HepG2 (cell line): ENCODE measurements around the gene ALG3. TPM values are rescaled to one million over a fixed set of nuclear protein-coding genes. Genes with fewer than 3 reads are reported as not detected.

Experiments used
- CERS6 ChIP-seq: sonication (generic); formaldehyde crosslinking; IDR thresholded peaks from 2 replicates; pipeline ENCODE4 v1.5.0; 2020; ENCODE audit warnings: missing genetic modification reagents
- ERF ChIP-seq: IDR thresholded peaks from 2 replicates; pipeline ENCODE4 v1.6.1; 2018; ENCODE audit warnings: missing biosample characterization, missing genetic modification reagents
- FOXO4 ChIP-seq: sonication (generic); formaldehyde crosslinking; conservative IDR thresholded peaks from 2 replicates; pipeline ENCODE4 v1.8.1; 2023; ENCODE audit warnings: missing genetic modification reagents
- KDM5B ChIP-seq: sonication (generic); formaldehyde crosslinking; IDR thresholded peaks from 2 replicates; pipeline ENCODE4 v1.4.0; 2020; ENCODE audit warnings: missing genetic modification reagents, mild to moderate bottlenecking, borderline replicate concordance
- MED8 ChIP-seq: sonication (generic); formaldehyde crosslinking; IDR thresholded peaks from 2 replicates; pipeline ENCODE4 v1.8.1; 2023; ENCODE audit warnings: mild to moderate bottlenecking, missing genetic modification reagents; ENCODE audit not compliant: insufficient replicate concordance
- NFE2L1 ChIP-seq: sonication (generic); formaldehyde crosslinking; IDR thresholded peaks from 2 replicates; pipeline ENCODE4 v1.4.0; 2020; ENCODE audit warnings: missing genetic modification reagents, mild to moderate bottlenecking, borderline replicate concordance
- RCOR2 ChIP-seq: IDR thresholded peaks from 2 replicates; pipeline ENCODE4 v1.6.1; 2016; ENCODE audit warnings: missing biosample characterization, missing genetic modification reagents
- SCMH1 ChIP-seq: sonication (generic); formaldehyde crosslinking; IDR thresholded peaks from 2 replicates; pipeline ENCODE4 v1.9.0; 2021; ENCODE audit warnings: missing genetic modification reagents, mild to moderate bottlenecking, borderline replicate concordance
- WIZ ChIP-seq: sonication (generic); formaldehyde crosslinking; IDR thresholded peaks from 2 replicates; pipeline ENCODE4 v1.5.1; 2020; ENCODE audit warnings: mild to moderate bottlenecking, missing genetic modification reagents
- ZFP1 ChIP-seq: IDR thresholded peaks from 2 replicates; pipeline ENCODE4 v1.6.1; 2016
- ZNF24 ChIP-seq: fragments of 450-650 bp; IDR thresholded peaks from 2 replicates; pipeline ENCODE4 v1.6.1; 2017; ENCODE audit warnings: antibody characterized with exemption, mild to moderate bottlenecking
- ZNF317 ChIP-seq: sonication (generic); formaldehyde crosslinking; IDR thresholded peaks from 2 replicates; pipeline ENCODE4 v1.5.0; 2020; ENCODE audit warnings: mild to moderate bottlenecking, missing genetic modification reagents
- ZNF598 ChIP-seq: sonication (generic); formaldehyde crosslinking; IDR thresholded peaks from 2 replicates; pipeline ENCODE4 v1.5.1; 2020; ENCODE audit warnings: mild to moderate bottlenecking, missing genetic modification reagents, borderline replicate concordance
- ZNF83 ChIP-seq: sonication (generic); formaldehyde crosslinking; IDR thresholded peaks from 2 replicates; pipeline ENCODE4 v1.4.0; 2020; ENCODE audit warnings: missing genetic modification reagents, mild to moderate bottlenecking, borderline replicate concordance
- polyA plus RNA-seq, 8 experiments: library from polyadenylated mRNA; depleted of rRNA in 3 of 8; stranded (reverse) in 7 of 8; unstranded in 1 of 8; fragments of >200 nt; fragmentation: Illumina TruSeq in 4 of 8; extraction: Trizol in 4 of 8; gene quantifications; 2 replicates each; pipeline versions ENCODE4 v1.2.1 to v1.2.3, GENCODE V29; 2011 to 2016; ENCODE audit warnings: low read depth in 4 of 8, missing spikeins in 1 of 8, mixed read lengths in 1 of 8; ENCODE audit not compliant: insufficient read depth in 1 of 8
- total RNA-seq, 5 experiments: library from RNA; depleted of rRNA; stranded (reverse); fragments of >200 nt; fragmentation: Illumina TruSeq; extraction: Trizol; gene quantifications; 2 replicates each; pipeline ENCODE4 v1.2.3, GENCODE V29; 2016; ENCODE audit warnings: low read depth in 1 of 5
- TF ChIP-seq, protein P1 (sequence below): sonication (generic); formaldehyde crosslinking; IDR thresholded peaks from 2 replicates; pipeline ENCODE4 v1.5.0; 2020; ENCODE audit warnings: missing genetic modification reagents
- TF ChIP-seq, protein P2 (sequence below): IDR thresholded peaks from 2 replicates; pipeline ENCODE4 v1.6.1; 2018; ENCODE audit warnings: missing genetic modification reagents
- TF ChIP-seq, protein P3 (sequence below): IDR thresholded peaks from 2 replicates; pipeline ENCODE4 v1.6.1; 2016; ENCODE audit warnings: missing compliant biosample characterization, missing genetic modification reagents, borderline replicate concordance
- TF ChIP-seq, protein P4 (sequence below): sonication (generic); formaldehyde crosslinking; IDR thresholded peaks from 2 replicates; pipeline ENCODE4 v1.4.0; 2020; ENCODE audit warnings: mild to moderate bottlenecking, missing genetic modification reagents

ALG3 gene
- total and polyA plus RNA-seq, 2 of the 13 experiments (the other 11 are each of a cell fraction or from before 2014, with no cell fraction given): 46.6 to 57.1 TPM

DNA sequence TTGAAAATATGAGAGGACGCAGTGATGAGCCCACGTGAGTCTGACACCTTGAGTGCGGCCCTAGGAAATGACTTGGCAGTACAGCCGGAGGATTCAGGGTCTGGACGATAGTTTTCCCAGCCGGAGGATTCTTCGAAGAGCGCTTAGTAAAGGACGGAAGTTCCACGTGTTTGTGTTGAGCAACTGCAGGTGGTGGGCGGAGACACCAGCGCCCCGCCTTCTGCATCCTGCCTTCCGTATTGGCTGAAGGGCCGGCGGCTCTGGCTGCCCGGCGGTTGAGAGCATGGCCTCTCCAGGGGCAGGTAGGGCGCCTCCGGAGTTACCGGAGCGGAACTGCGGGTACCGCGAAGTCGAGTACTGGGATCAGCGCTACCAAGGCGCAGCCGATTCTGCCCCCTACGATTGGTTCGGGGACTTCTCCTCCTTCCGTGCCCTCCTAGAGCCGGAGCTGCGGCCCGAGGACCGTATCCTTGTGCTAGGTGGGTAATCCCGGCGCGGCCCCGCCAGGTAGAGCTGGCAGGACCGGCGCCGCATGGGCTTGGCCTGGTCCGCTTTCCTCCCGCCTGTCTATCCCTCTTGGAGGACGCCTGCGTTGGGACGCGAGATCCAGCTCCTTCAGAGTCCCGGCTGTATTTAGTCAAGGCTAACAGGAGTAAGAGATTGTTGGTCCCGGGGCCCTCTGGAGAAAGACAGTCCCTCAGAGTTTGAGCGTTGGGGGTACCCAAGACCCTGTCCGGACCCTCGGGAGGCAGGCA lies 827 bp upstream of the ALG3 start, which contains the start of gene EEF1AKMT4 (continued):
- TF ChIP-seq ZNF598 (CRISPR knock-in tag): no peak
- no peak for TF ChIP-seq ZNF83
- no peak for TF ChIP-seq CERS6 (CRISPR knock-in tag)
- TF ChIP-seq, protein P1, sequence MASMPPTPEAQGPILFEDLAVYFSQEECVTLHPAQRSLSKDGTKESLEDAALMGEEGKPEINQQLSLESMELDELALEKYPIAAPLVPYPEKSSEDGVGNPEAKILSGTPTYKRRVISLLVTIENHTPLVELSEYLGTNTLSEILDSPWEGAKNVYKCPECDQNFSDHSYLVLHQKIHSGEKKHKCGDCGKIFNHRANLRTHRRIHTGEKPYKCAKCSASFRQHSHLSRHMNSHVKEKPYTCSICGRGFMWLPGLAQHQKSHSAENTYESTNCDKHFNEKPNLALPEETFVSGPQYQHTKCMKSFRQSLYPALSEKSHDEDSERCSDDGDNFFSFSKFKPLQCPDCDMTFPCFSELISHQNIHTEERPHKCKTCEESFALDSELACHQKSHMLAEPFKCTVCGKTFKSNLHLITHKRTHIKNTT (CRISPR knock-in tag): no peak
- TF ChIP-seq, protein P2, sequence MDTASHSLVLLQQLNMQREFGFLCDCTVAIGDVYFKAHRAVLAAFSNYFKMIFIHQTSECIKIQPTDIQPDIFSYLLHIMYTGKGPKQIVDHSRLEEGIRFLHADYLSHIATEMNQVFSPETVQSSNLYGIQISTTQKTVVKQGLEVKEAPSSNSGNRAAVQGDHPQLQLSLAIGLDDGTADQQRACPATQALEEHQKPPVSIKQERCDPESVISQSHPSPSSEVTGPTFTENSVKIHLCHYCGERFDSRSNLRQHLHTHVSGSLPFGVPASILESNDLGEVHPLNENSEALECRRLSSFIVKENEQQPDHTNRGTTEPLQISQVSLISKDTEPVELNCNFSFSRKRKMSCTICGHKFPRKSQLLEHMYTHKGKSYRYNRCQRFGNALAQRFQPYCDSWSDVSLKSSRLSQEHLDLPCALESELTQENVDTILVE (CRISPR knock-in tag): peak; percentile 69
- TF ChIP-seq ZFP1: no peak
- TF ChIP-seq, protein P3, sequence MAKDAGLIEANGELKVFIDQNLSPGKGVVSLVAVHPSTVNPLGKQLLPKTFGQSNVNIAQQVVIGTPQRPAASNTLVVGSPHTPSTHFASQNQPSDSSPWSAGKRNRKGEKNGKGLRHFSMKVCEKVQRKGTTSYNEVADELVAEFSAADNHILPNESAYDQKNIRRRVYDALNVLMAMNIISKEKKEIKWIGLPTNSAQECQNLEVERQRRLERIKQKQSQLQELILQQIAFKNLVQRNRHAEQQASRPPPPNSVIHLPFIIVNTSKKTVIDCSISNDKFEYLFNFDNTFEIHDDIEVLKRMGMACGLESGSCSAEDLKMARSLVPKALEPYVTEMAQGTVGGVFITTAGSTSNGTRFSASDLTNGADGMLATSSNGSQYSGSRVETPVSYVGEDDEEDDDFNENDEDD (CRISPR knock-in tag): peak; percentile 80; the same call in 1 of the 2 replicates
- TF ChIP-seq, protein P4, sequence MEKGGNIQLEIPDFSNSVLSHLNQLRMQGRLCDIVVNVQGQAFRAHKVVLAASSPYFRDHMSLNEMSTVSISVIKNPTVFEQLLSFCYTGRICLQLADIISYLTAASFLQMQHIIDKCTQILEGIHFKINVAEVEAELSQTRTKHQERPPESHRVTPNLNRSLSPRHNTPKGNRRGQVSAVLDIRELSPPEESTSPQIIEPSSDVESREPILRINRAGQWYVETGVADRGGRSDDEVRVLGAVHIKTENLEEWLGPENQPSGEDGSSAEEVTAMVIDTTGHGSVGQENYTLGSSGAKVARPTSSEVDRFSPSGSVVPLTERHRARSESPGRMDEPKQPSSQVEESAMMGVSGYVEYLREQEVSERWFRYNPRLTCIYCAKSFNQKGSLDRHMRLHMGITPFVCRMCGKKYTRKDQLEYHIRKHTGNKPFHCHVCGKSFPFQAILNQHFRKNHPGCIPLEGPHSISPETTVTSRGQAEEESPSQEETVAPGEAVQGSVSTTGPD (CRISPR knock-in tag): peak; percentile 49; the same call in 1 of the 2 replicates
- TF ChIP-seq FOXO4 (CRISPR knock-in tag): no peak
- no peak for TF ChIP-seq WIZ (CRISPR knock-in tag)
- TF ChIP-seq ZNF24: no peak
- TF ChIP-seq KDM5B: no peak
- TF ChIP-seq ERF (CRISPR knock-in tag): peak; percentile 49
- TF ChIP-seq SCMH1 (CRISPR knock-in tag): no peak
- TF ChIP-seq RCOR2 (CRISPR knock-in tag): no peak
- TF ChIP-seq ZNF317 (CRISPR knock-in tag): peak; percentile 53; the same call in 1 of the 2 replicates
- TF ChIP-seq NFE2L1 (CRISPR knock-in tag): 0 out of 2 replicates have a peak, but pooled peaks have one; percentile 57
- TF ChIP-seq MED8 (CRISPR knock-in tag): no peak
